Endothelial cell of umbilical vein (primary cell): ENCODE results near the gene G3BP1. TPM values are rescaled to one million over a fixed set of nuclear protein-coding genes. Genes with fewer than 3 reads are reported as not detected.
A peak's percentile ranks its signal among the peaks of the same experiment; 100 is the strongest.

Source experiments
- BruUV-seq: library from RNA; stranded (reverse); fragments of 400-500 nt; replicated peaks from 2 replicates; lab custom pipeline; 2021; lab: Mats Ljungman, UMichigan
- CTCF ChIA-PET: fragments of 300-600, 350-600 bp; sonication (Branson Sonifier 250); formaldehyde crosslinking; loops from one replicate; lab custom pipeline; 2021; ENCODE audit warnings: antibody characterized with exemption, inconsistent platforms; lab: Charles Lee
- POLR2A ChIA-PET: fragments of 300-600, 350-600 bp; sonication (Branson Sonifier 250); formaldehyde crosslinking; loops from one replicate; lab custom pipeline; 2021; ENCODE audit warnings: antibody characterized with exemption, inconsistent platforms; lab: Charles Lee
- DNase-seq: peaks from one replicate; pipeline ENCODE4 v3.0.0-alpha.2; 2011; ENCODE audit warnings: low read depth, low spot score
- FAIRE-seq: peaks from 2 replicates; lab custom pipeline; 2011; peaks lifted over from hg19 to GRCh38; lab: Jason Lieb, UNC
- H2AFZ ChIP-seq: 2 replicates; pipeline ENCODE4 v1.6.0; 2012; ENCODE audit warnings: low read depth, low read length, control low read depth, inconsistent platforms
- H3K27ac ChIP-seq: 2 replicates; pipeline ENCODE4 v1.5.1; 2011; ENCODE audit warnings: low read depth, mild to moderate bottlenecking, control low read depth, low read length, moderate library complexity; ENCODE audit not compliant: insufficient read depth
- H3K27me3 ChIP-seq, 2 experiments: 2 replicates each; pipeline versions ENCODE4 v1.6.0 to v1.6.1; 2011; ENCODE audit warnings: low read length in 2 of 2, mixed read lengths in 1 of 2; ENCODE audit not compliant: control insufficient read depth in 2 of 2, insufficient read depth in 2 of 2
- H3K36me3 ChIP-seq, 2 experiments: 2 replicates in 1 of 2; 3 replicates in 1 of 2; pipeline ENCODE4 v1.5.1; 2011; ENCODE audit warnings: low read length in 2 of 2, mild to moderate bottlenecking in 1 of 2, moderate library complexity in 1 of 2; ENCODE audit not compliant: control insufficient read depth in 2 of 2, insufficient read depth in 2 of 2; ENCODE audit errors: extremely low read depth in 1 of 2
- H3K4me1 ChIP-seq: 3 replicates; pipeline ENCODE4 v1.5.1; 2011; ENCODE audit warnings: mild to moderate bottlenecking, low read length; ENCODE audit not compliant: control insufficient read depth, insufficient read depth; ENCODE audit errors: extremely low read depth
- H3K4me2 ChIP-seq: 2 replicates; pipeline ENCODE4 v1.6.1; 2011; ENCODE audit warnings: low read length, control low read depth, mixed read lengths; ENCODE audit not compliant: insufficient read depth
- H3K4me3 ChIP-seq, 3 experiments: fragments of 200-600 bp in 1 of 3; sonication (generic), shearing (Covaris generic) in 1 of 3; replicated peaks in 1 of 3; 2 replicates each; pipeline ENCODE4 v1.5.1; 2011 to 2016; ENCODE audit warnings: control low read depth in 3 of 3, low read length in 3 of 3, mild to moderate bottlenecking in 2 of 3, inconsistent platforms in 1 of 3, low read depth in 1 of 3, moderate library complexity in 1 of 3; ENCODE audit not compliant: insufficient read depth in 1 of 3
- H3K79me2 ChIP-seq: 2 replicates; pipeline ENCODE4 v1.6.0; 2012; ENCODE audit warnings: low read length, inconsistent platforms; ENCODE audit not compliant: control insufficient read depth, insufficient read depth
- H3K9ac ChIP-seq: replicated peaks from 2 replicates; pipeline ENCODE3; 2011; ENCODE audit warnings: low read length, control low read depth; ENCODE audit not compliant: insufficient read depth; ENCODE audit errors: extremely low read depth
- H3K9me1 ChIP-seq: replicated peaks from 3 replicates; pipeline ENCODE4 v1.6.0; 2011; ENCODE audit warnings: mild to moderate bottlenecking, low read length; ENCODE audit not compliant: control insufficient read depth, insufficient read depth; ENCODE audit errors: extremely low read depth
- H3K9me3 ChIP-seq: replicated peaks from 2 replicates; pipeline ENCODE4 v1.5.1; 2012; ENCODE audit warnings: low read length, inconsistent platforms; ENCODE audit not compliant: control insufficient read depth, insufficient read depth
- H4K20me1 ChIP-seq: replicated peaks from 2 replicates; pipeline ENCODE3; 2011; ENCODE audit warnings: mild to moderate bottlenecking, low read length; ENCODE audit not compliant: control insufficient read depth, insufficient read depth; ENCODE audit errors: extremely low read depth
- EZH2 ChIP-seq: IDR thresholded peaks from 2 replicates; pipeline ENCODE4 v1.6.1; 2012; ENCODE audit warnings: borderline replicate concordance, low read depth, mild to moderate bottlenecking, moderate library complexity, low read length, inconsistent platforms; ENCODE audit not compliant: severe bottlenecking
- FOS ChIP-seq: IDR thresholded peaks from 2 replicates; pipeline ENCODE4 v1.6.1; 2011; ENCODE audit warnings: mild to moderate bottlenecking, low read length, moderate library complexity, borderline replicate concordance; ENCODE audit not compliant: insufficient read depth
- GATA2 ChIP-seq: IDR thresholded peaks from 2 replicates; pipeline ENCODE4 v1.7.0; 2011; ENCODE audit warnings: low read depth, mild to moderate bottlenecking, moderate library complexity, mixed read lengths, low read length; ENCODE audit not compliant: insufficient read length, insufficient read depth
- JUN ChIP-seq: IDR thresholded peaks from 2 replicates; pipeline ENCODE4 v1.6.1; 2011; ENCODE audit warnings: borderline replicate concordance, low read depth; ENCODE audit not compliant: insufficient read length, insufficient read depth
- MAX ChIP-seq: IDR thresholded peaks from 2 replicates; pipeline ENCODE4 v1.6.1; 2011; ENCODE audit not compliant: insufficient read depth, insufficient read length
- POLR2A ChIP-seq: IDR thresholded peaks from 2 replicates; pipeline ENCODE4 v1.6.1; 2012; ENCODE audit warnings: low read depth, mild to moderate bottlenecking, control low read depth, low read length
- POLR2AphosphoS5 ChIP-seq: IDR thresholded peaks from 2 replicates; pipeline ENCODE4 v1.6.1; 2012; ENCODE audit warnings: low read depth, mild to moderate bottlenecking, control low read depth, low read length, moderate library complexity; ENCODE audit not compliant: insufficient read depth
- dilution Hi-C: fragments of 300-500 bp; cut with MboI; formaldehyde crosslinking; loops from one replicate; pipeline ENCODE4 v1.15.0; 2019; ENCODE audit warnings: low sequenced_read_pairs; ENCODE audit not compliant: extremely low pct_ligation_motif_present
- intact Hi-C: fragments of 100-400 bp; cut with micrococcal nuclease; formaldehyde crosslinking; loops from one replicate; pipeline ENCODE4 v1.10.0; 2022
- polyA plus RNA-seq, 4 experiments: library from polyadenylated mRNA; depleted of rRNA in 3 of 4; stranded (reverse) in 3 of 4; unstranded in 1 of 4; fragments of >200 nt; gene quantifications; 2 replicates each; pipeline versions ENCODE4 v1.2.1 to v1.2.3, GENCODE V29; 2011 to 2012; ENCODE audit warnings: missing spikeins in 1 of 4
- total RNA-seq: library from RNA; stranded (reverse); gene quantifications from 2 replicates; pipeline ENCODE4 v1.2.3, GENCODE V29; 2021
- TF ChIP-seq, protein P1 (sequence below), 2 donors: IDR thresholded peaks; 1 replicate in 1 of 2; 2 replicates in 1 of 2; pipeline ENCODE4 v1.5.1; 2011; ENCODE audit warnings: low read length in 2 of 2, mild to moderate bottlenecking in 2 of 2, moderate library complexity in 2 of 2, control low read depth in 1 of 2, inconsistent platforms in 1 of 2, low read depth in 1 of 2; ENCODE audit not compliant: insufficient read depth in 1 of 2; ENCODE audit errors: extremely low read depth in 1 of 2

The G3BP1 gene
- total and polyA plus RNA-seq, 2 donors (not counting 3 experiments of a cell fraction or from before 2014, with no cell fraction given) = 50.5 to 262 TPM

DNA sequence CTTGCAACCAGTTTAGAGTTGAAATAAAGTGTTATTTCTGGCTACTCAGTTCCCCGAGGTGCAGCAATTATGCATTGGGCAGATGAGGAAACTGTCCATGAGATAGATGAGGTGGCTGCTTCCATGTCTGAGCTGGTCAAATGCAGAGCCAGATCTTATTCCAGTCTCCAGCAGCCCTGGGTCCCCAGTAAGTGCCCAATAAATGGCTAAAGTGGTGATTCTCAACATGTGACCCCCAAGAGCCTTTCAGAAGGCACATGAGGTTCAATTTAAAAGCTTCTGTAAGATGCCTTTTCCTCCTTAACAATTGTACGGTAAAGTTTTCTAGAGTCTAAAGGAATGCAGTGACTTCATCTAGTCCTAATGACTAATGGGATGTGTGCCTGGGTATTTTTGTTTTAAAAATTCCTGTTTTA, 30.8 kb upstream of the G3BP1 start:
- intact Hi-C loops = loop anchor here (1.0 to 5.0 kb wide), 8 partner anchors 22 to 424 kb away; partner anchors contain the start of gene SPARC
- Histone ChIP-seq H3K27ac (peak overlapping the region; percentile 88), H4K20me1 (no peaks in the 10 kb centered on the region), H3K9ac (peak overlapping the region; percentile 62), H3K9me1 (no peaks in the 10 kb centered on the region), H2AFZ (peak overlapping the region; percentile 19), H3K4me2 (peak overlapping the region; percentile 45), H3K36me3 (no peaks in the 10 kb centered on the region), H3K79me2 (no peaks in the 10 kb centered on the region), H3K4me3 (no peak overlapping the region), H3K27me3 (no peaks in the 10 kb centered on the region), H3K4me1 (peaks cover 43% of the 10 kb centered on the region), H3K9me3 (no peaks in the 10 kb centered on the region)
- POLR2A ChIA-PET = interaction anchor here (0.5 to 3.6 kb wide), 8 partner anchors 41 to 420 kb away, joined by 3 to 16 read pairs (median 6); partner anchors contain the start of gene SPARC
- BruUV-seq = TSS peak; percentile 11
- DNase-seq = peak; percentile 53
- no peak for TF ChIP-seq JUN
- TF ChIP-seq MAX = no peak
- TF ChIP-seq EZH2 = no peak
- TF ChIP-seq POLR2A = no peak
- TF ChIP-seq GATA2 = no peak
- TF ChIP-seq FOS = peak; percentile 24
- TF ChIP-seq, protein P1, sequence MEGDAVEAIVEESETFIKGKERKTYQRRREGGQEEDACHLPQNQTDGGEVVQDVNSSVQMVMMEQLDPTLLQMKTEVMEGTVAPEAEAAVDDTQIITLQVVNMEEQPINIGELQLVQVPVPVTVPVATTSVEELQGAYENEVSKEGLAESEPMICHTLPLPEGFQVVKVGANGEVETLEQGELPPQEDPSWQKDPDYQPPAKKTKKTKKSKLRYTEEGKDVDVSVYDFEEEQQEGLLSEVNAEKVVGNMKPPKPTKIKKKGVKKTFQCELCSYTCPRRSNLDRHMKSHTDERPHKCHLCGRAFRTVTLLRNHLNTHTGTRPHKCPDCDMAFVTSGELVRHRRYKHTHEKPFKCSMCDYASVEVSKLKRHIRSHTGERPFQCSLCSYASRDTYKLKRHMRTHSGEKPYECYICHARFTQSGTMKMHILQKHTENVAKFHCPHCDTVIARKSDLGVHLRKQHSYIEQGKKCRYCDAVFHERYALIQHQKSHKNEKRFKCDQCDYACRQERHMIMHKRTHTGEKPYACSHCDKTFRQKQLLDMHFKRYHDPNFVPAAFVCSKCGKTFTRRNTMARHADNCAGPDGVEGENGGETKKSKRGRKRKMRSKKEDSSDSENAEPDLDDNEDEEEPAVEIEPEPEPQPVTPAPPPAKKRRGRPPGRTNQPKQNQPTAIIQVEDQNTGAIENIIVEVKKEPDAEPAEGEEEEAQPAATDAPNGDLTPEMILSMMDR (IDR thresholded peaks at IDR 0.05; ENCODE audit: extremely low read depth in 1 of 2, insufficient read depth in 1 of 2, low read depth in 1 of 2, low read length in 2 of 2) = no peak
- TF ChIP-seq POLR2AphosphoS5 = peak; percentile 2
- dilution Hi-C loops = no loop called here
- peak; percentile 18 for FAIRE-seq
- CTCF ChIA-PET = interaction anchor here (0.5 to 10.7 kb wide), 36 partner anchors 10 to 576 kb away, joined by 3 to 323 read pairs (median 6); partner anchors contain the start of genes ATOX1, G3BP1, GM2A and SLC36A1
